Measurements from ENCODE around the gene EIF4G3. TPM values are rescaled to one million over a fixed set of nuclear protein-coding genes. Genes with fewer than 3 reads are reported as not detected.

Gene EIF4G3
- total and polyA plus RNA-seq, 2 of the 8 experiments (the other 6 are each of a cell fraction or from before 2014, with no cell fraction given), result 47.5 to 66.6 TPM

GRCh38 chr1:20847611-20848080, 329.1 kb downstream of the EIF4G3 start:
- POLR2A ChIA-PET (ENCODE audit: partially characterized antibody), result no interaction called here
- Histone ChIP-seq H3K4me1 (replicated peaks in 1 of 4; ENCODE audit: control insufficient read depth in 3 of 4, insufficient read depth in 4 of 4, low read length in 3 of 4) (no peaks in the 10 kb centered on the region), H2BK5ac (ENCODE audit: low read depth, low read length) (no peak overlapping the region), H3K23me2 (ENCODE audit: low read depth, low read length) (no peaks in the 10 kb centered on the region), H3K18ac (ENCODE audit: extremely low read depth, low read length) (no peak overlapping the region), H3K14ac (ENCODE audit: insufficient read length) (no peak overlapping the region), H3K79me2 (ENCODE audit: control insufficient read depth in 1 of 2, insufficient read depth in 2 of 2, low read length in 2 of 2) (no peaks in the 10 kb centered on the region), H4K8ac (ENCODE audit: extremely low read depth, insufficient read depth, low read length) (no peak overlapping the region), H3K36me3 (ENCODE audit: control insufficient read depth in 2 of 4, insufficient read depth in 4 of 4, low read length in 3 of 4) (peaks cover 6 to 60% (median 22%) of the 10 kb centered on the region in 4 experiments), H3K4me3 (ENCODE audit: extremely low read depth in 1 of 4, insufficient read depth in 2 of 4, low read depth in 3 of 4, low read length in 4 of 4) (no peak overlapping the region), H3K27me3 (replicated peaks in 1 of 4; ENCODE audit: control insufficient read depth in 3 of 4, extremely low read depth in 1 of 4, insufficient read depth in 3 of 4, low read length in 3 of 4) (no peaks in the 10 kb centered on the region), H3K4me2 (ENCODE audit: insufficient read depth in 1 of 2, low read depth in 2 of 2, low read length in 2 of 2) (no peak overlapping the region), H4K5ac (ENCODE audit: insufficient read length, low read depth, low read length) (no peak overlapping the region), H3K9ac (replicated peaks in 1 of 4; ENCODE audit: extremely low read depth in 1 of 4, low read depth in 3 of 4, low read length in 3 of 4) (no peak overlapping the region), H2BK20ac (ENCODE audit: low read length) (no peak overlapping the region), H2BK15ac (ENCODE audit: low read length) (no peak overlapping the region), H3K23ac (ENCODE audit: insufficient read length) (no peak overlapping the region), H3K56ac (replicated peaks; ENCODE audit: insufficient read length, low read depth, low read length) (no peak overlapping the region), H4K91ac (replicated peaks; ENCODE audit: insufficient read length, low read length) (no peak overlapping the region), H3K79me1 (ENCODE audit: low read depth, low read length) (no peaks in the 10 kb centered on the region), H2AFZ (ENCODE audit: low read length) (no peak overlapping the region), H2BK120ac (replicated peaks; ENCODE audit: low read depth, low read length) (no peak overlapping the region), H4K20me1 (replicated peaks in 1 of 2; ENCODE audit: control insufficient read depth in 1 of 2, insufficient read depth in 2 of 2, low read length in 2 of 2) (peaks cover 0 to 2% of the 10 kb centered on the region in 2 experiments), H2BK12ac (ENCODE audit: low read depth, low read length) (no peak overlapping the region), H3K9me3 (ENCODE audit: insufficient read depth in 2 of 2, low read depth in 1 of 2, low read length in 1 of 2) (no peaks in the 10 kb centered on the region), H2AK5ac (ENCODE audit: low read depth, low read length) (no peak overlapping the region), H3K27ac (ENCODE audit: low read depth, low read length) (no peak overlapping the region), H3K4ac (replicated peaks; ENCODE audit: insufficient read length, low read depth, low read length) (no peak overlapping the region)
- 92% methylated on average over 4 of the region's 4 CpGs; no CpG with 5 or more reads in 1 of the 2 experiments for WGBS, 2 experiments (ENCODE audit: extremely low coverage in 1 of 2, insufficient coverage in 1 of 2, insufficient read length in 1 of 2, insufficient replicate concordance in 2 of 2, low coverage in 1 of 2, low lambda C conversion rate in 2 of 2, missing lambda C conversion rate in 1 of 2)
- no peak for TF ChIP-seq CBX8 (IDR thresholded peaks at IDR 0.05; ENCODE audit: borderline replicate concordance, low read depth, low read length)
- TF ChIP-seq POLR2A (IDR thresholded peaks at IDR 0.05; ENCODE audit: control extremely low read depth in 1 of 2, low read depth in 2 of 2, low read length in 2 of 2), result no peak
- no peak for TF ChIP-seq KDM1A (IDR thresholded peaks at IDR 0.05; ENCODE audit: borderline replicate concordance, low read length)
- no peak for TF ChIP-seq ASH2L (IDR thresholded peaks at IDR 0.05; ENCODE audit: low read length)
- TF ChIP-seq YY1 (IDR thresholded peaks at IDR 0.05; ENCODE audit: low read depth, low read length), result no peak
- TF ChIP-seq CHD1 (IDR thresholded peaks at IDR 0.05; ENCODE audit: low read depth, low read length), result no peak
- no peak for TF ChIP-seq SIX5 (IDR thresholded peaks at IDR 0.05; ENCODE audit: low read depth, low read length)
- no peak for TF ChIP-seq CREB1 (IDR thresholded peaks at IDR 0.05)
- TF ChIP-seq MAFK (IDR thresholded peaks at IDR 0.05; ENCODE audit: low read depth, low read length), result no peak
- no peak for TF ChIP-seq BCL11A (IDR thresholded peaks at IDR 0.05; ENCODE audit: low read depth in 2 of 2, low read length in 2 of 2)
- TF ChIP-seq SRF (IDR thresholded peaks at IDR 0.05; ENCODE audit: low read depth, low read length), result no peak
- TF ChIP-seq SP1 (IDR thresholded peaks at IDR 0.05; ENCODE audit: low read depth, low read length), result no peak
- DNase-seq (ENCODE audit: low read depth in 1 of 2, low spot score in 2 of 2), result no peak
- CTCF ChIA-PET (ENCODE audit: partially characterized antibody), result no interaction called here
- FAIRE-seq, result no peak
